Activated CD4-positive, alpha-beta T cell treated with anti-CD3 and anti-CD28 coated beads, Interleukin-2, amount 50 U/mL, for 4 hours (primary cell): Measurements from ENCODE around the gene FTO.
"Not testable (repeated sequence)": the region's sequence is repeated elsewhere in the genome, so short reads cannot be mapped to it uniquely, and the experiment has no call there.

Source experiments
- DNase-seq, 2 experiments: peaks; one replicate each; pipeline ENCODE4 v3.0.0-alpha.2; 2020

The FTO gene

GRCh38 chr16:53703590-53704444, at the start of gene FTO, which contains the start of gene RPGRIP1L:
Gene FTO, plus strand, starts transcription at chr16:53704156.
Gene RPGRIP1L, minus strand, starts transcription at chr16:53703859. Its CDS starts 3,136 bp downstream, at chr16:53700723.
- peak; percentile 97 to 98 for DNase-seq

GRCh38 chr16:53654946-53655345, 49.0 kb upstream of the FTO start:
- DNase-seq, result no peak

- DNase-seq, result no peak
Observed at GRCh38 chr16:53662072-53662471, 41.9 kb upstream of the FTO start.

- DNase-seq, result no peak
Observed at GRCh38 chr16:53664724-53665345, 39.1 kb upstream of the FTO start.

- no peak for DNase-seq
Observed at GRCh38 chr16:53666786-53667415, 37.1 kb upstream of the FTO start.

- DNase-seq, result no peak
Observed at GRCh38 chr16:53668869-53669268, 35.1 kb upstream of the FTO start.

- no peak for DNase-seq
Observed at GRCh38 chr16:53672461-53672860, 31.5 kb upstream of the FTO start.

- DNase-seq, result no peak
Observed at GRCh38 chr16:53673189-53673588, 30.8 kb upstream of the FTO start.

- no peak for DNase-seq
Observed at GRCh38 chr16:53678155-53678554, 25.8 kb upstream of the FTO start.

GRCh38 chr16:53678756-53679343, 25.1 kb upstream of the FTO start:
- DNase-seq, result no peak

GRCh38 chr16:53680756-53681155, 23.2 kb upstream of the FTO start:
- no peak for DNase-seq

- DNase-seq, result no peak
Observed at GRCh38 chr16:53681354-53681753, 22.6 kb upstream of the FTO start.

GRCh38 chr16:53685334-53685733, 18.6 kb upstream of the FTO start:
- DNase-seq, result not testable (repeated sequence)

GRCh38 chr16:53686710-53687109, 17.2 kb upstream of the FTO start:
- DNase-seq, result no peak

- no peak for DNase-seq
Observed at GRCh38 chr16:53689636-53690035, 14.3 kb upstream of the FTO start.

GRCh38 chr16:53690771-53691170, 13.2 kb upstream of the FTO start:
- DNase-seq, result no peak

GRCh38 chr16:53692146-53692545, 11.8 kb upstream of the FTO start:
- DNase-seq, result no peak

- DNase-seq, result no peak
Observed at GRCh38 chr16:53693320-53693719, 10.6 kb upstream of the FTO start.

- DNase-seq, result no peak
Observed at GRCh38 chr16:53695070-53695469, 8.9 kb upstream of the FTO start.

GRCh38 chr16:53698271-53698670, 5.7 kb upstream of the FTO start:
- not testable (repeated sequence) for DNase-seq

GRCh38 chr16:53704445-53704813, 473 bp downstream of the FTO start:
- DNase-seq, result no peak

- no peak for DNase-seq
Observed at GRCh38 chr16:53707671-53708070, 3.7 kb downstream of the FTO start.

GRCh38 chr16:53708490-53708889, 4.5 kb downstream of the FTO start:
- no peak for DNase-seq

- no peak for DNase-seq
Observed at GRCh38 chr16:53711390-53711789, 7.4 kb downstream of the FTO start.
